ENCODE measurements around the gene WDR5. TPM values are rescaled to one million over a fixed set of nuclear protein-coding genes. Genes with fewer than 3 reads are reported as not detected.
"Not testable (repeated sequence)": the region's sequence is repeated elsewhere in the genome, so short reads cannot be mapped to it uniquely, and the experiment has no call there.

Gene WDR5
- total RNA-seq, 1 donor from 2014 or later = 16.7 TPM

DNA sequence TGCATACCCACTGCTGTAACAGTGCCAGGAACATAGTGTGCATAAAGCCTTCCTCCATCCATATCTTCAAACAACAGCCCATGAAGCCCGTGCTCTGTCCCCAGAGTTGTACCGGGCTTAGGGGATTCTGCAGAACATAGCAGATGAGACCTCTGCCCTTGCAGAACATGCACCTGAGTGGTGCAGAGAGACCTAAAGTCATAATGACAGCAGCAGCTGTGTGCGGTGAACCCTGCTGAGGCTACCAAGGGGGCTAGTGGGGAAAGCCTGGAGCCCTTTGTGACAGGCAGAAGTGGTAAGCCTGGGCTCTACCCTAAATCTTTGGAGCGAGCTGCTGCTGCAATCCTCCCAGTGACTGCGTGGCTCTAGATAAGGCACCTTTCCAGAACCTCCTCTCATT lies 35.8 kb upstream of the WDR5 start:
- no peaks in the 10 kb centered on the region for H3K36me3 ChIP-seq
- TF ChIP-seq POLR2AphosphoS5 (IDR thresholded peaks at IDR 0.05; ENCODE audit: insufficient read depth in 1 of 2, low read depth in 1 of 2) (no peak), POLR2A (IDR thresholded peaks at IDR 0.05) (no peak)
- TF ChIP-seq, protein P1, sequence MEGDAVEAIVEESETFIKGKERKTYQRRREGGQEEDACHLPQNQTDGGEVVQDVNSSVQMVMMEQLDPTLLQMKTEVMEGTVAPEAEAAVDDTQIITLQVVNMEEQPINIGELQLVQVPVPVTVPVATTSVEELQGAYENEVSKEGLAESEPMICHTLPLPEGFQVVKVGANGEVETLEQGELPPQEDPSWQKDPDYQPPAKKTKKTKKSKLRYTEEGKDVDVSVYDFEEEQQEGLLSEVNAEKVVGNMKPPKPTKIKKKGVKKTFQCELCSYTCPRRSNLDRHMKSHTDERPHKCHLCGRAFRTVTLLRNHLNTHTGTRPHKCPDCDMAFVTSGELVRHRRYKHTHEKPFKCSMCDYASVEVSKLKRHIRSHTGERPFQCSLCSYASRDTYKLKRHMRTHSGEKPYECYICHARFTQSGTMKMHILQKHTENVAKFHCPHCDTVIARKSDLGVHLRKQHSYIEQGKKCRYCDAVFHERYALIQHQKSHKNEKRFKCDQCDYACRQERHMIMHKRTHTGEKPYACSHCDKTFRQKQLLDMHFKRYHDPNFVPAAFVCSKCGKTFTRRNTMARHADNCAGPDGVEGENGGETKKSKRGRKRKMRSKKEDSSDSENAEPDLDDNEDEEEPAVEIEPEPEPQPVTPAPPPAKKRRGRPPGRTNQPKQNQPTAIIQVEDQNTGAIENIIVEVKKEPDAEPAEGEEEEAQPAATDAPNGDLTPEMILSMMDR (IDR thresholded peaks at IDR 0.05) = no peak
- no peak for DNase-seq (ENCODE audit: extremely low spot score in 2 of 2)
- no peaks in the 10 kb centered on the region for H3K4me1 ChIP-seq
- H3K4me3 ChIP-seq = no peak overlapping the region
- intact Hi-C loops (cut with DNase I) = no loop called here
- no peak overlapping the region for H3K27ac ChIP-seq
- no peaks in the 10 kb centered on the region for H3K27me3 ChIP-seq
- H3K9me3 ChIP-seq = no peaks in the 10 kb centered on the region

DNA sequence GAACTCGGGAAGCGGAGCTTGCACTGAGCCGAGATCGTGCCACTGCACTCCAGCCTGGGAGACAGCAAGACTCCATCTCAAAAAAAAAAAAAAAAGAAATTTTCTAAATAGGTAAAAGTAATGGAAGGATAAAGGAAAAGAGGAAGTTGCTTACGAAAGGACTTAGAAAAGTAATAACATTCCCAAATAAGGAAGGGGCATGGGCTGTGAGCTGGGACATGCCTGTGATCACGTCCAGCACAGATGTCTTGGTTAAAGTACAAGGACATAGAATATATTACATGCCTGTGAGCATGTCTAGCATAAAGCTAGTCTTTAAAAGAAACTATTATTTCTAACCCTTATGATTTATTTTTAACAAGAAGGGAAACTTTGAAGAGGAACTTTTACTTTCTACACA lies 34.7 kb upstream of the WDR5 start:
- H3K36me3 ChIP-seq; H3K4me1 ChIP-seq; intact Hi-C loops (cut with DNase I); DNase-seq (ENCODE audit: extremely low spot score in 2 of 2); H3K9me3 ChIP-seq; H3K4me3 ChIP-seq; H3K27me3 ChIP-seq; H3K27ac ChIP-seq: not testable (repeated sequence)

DNA sequence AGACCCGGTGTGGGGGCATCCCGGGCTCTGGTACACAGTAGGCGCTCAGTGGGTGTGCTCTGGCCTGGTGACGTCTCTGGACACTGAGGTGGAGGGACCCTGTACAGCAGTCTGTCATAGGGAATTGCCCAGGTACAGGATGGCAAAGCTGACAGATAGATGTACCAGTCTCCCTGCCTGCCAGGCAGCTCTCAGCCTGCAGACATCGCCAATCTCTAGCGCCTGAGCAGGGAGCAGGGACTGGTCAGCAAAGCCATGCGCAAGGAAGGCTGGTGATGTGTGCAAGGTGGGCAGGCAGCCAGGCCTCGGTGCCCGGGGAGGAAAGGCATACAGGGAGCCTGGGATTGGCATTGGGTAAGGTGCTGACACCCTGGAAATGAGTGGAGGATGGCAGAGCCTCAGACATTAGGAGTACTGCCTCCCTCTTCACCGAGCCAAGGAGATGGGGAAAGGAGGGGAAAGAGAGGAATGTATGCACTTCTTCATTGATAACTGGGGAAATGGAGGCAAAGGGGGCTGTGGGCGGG lies 34.2 kb upstream of the WDR5 start:
- Histone ChIP-seq H3K27ac (no peak overlapping the region), H3K36me3 (no peaks in the 10 kb centered on the region), H3K27me3 (no peaks in the 10 kb centered on the region), H3K4me1 (no peaks in the 10 kb centered on the region), H3K9me3 (no peaks in the 10 kb centered on the region), H3K4me3 (no peak overlapping the region)
- no peak for DNase-seq (ENCODE audit: extremely low spot score in 2 of 2)
- intact Hi-C loops (cut with DNase I) = no loop called here
- TF ChIP-seq POLR2A (IDR thresholded peaks at IDR 0.05) (no peak), POLR2AphosphoS5 (IDR thresholded peaks at IDR 0.05; ENCODE audit: insufficient read depth in 1 of 2, low read depth in 1 of 2) (no peak)
- TF ChIP-seq, protein P1 (IDR thresholded peaks at IDR 0.05) = no peak

DNA sequence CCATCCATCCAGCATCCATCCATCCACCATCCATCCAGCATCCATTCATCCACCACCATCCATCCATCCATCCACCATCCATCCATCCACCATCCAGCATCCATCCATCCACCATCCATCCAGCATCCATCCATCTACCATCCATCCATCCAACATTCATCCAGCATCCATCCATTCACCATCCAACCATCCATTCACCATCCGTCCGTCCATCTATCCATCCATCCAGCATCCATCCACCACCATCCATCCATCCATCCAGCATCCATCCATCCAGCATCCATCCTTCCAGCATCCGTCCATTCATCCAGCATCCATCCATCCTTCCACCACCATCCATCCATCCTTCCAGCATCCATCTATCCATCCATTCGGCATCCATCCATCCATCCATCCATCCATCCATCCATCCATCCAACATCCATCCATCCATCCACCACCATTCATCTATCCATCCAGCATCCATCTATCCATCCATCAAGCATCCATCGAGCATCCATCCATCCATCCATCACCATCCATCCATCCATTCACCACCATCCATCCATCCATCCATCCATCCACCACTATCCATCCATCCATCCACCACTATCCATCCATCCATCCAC lies 32.4 kb upstream of the WDR5 start:
- intact Hi-C loops (cut with DNase I) = no loop called here
- Histone ChIP-seq H3K27me3 (no peaks in the 10 kb centered on the region), H3K4me1 (no peaks in the 10 kb centered on the region), H3K36me3 (no peaks in the 10 kb centered on the region), H3K9me3 (no peaks in the 10 kb centered on the region), H3K4me3 (no peak overlapping the region), H3K27ac (no peak overlapping the region)
- TF ChIP-seq POLR2AphosphoS5 (IDR thresholded peaks at IDR 0.05; ENCODE audit: insufficient read depth in 1 of 2, low read depth in 1 of 2) = no peak
- TF ChIP-seq, protein P1 (IDR thresholded peaks at IDR 0.05) = no peak
- TF ChIP-seq POLR2A (IDR thresholded peaks at IDR 0.05) = no peak
- DNase-seq (ENCODE audit: extremely low spot score in 2 of 2) = no peak

DNA sequence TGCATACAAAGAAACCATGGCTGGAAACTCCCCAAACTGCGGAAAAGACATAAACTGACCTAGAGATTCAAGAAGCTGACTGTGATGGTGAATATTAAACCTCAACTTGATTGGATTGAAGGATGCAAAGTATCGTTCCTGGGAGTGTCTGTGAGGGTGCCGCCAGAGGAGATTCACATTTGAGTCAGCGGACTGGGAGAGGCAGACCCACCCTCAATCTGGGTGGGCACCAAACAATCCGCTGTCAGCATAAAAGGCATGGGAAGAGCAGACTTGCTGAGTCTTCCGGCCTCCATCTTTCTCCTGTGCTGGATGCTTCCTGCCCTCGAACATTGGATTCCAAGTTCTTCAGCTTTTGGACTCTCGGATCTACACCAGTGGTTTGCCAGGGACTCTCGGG lies 24.8 kb upstream of the WDR5 start:
- intact Hi-C loops (cut with DNase I) = no loop called here
- no peak overlapping the region for H3K4me3 ChIP-seq
- no peak for DNase-seq (ENCODE audit: extremely low spot score in 2 of 2)
- no peaks in the 10 kb centered on the region for H3K27me3 ChIP-seq
- TF ChIP-seq, protein P1 (IDR thresholded peaks at IDR 0.05) = no peak
- no peak for TF ChIP-seq POLR2AphosphoS5 (IDR thresholded peaks at IDR 0.05; ENCODE audit: insufficient read depth in 1 of 2, low read depth in 1 of 2)
- no peak for TF ChIP-seq POLR2A (IDR thresholded peaks at IDR 0.05)
- H3K9me3 ChIP-seq = no peaks in the 10 kb centered on the region
- no peaks in the 10 kb centered on the region for H3K4me1 ChIP-seq
- H3K36me3 ChIP-seq = no peaks in the 10 kb centered on the region
- H3K27ac ChIP-seq = no peak overlapping the region

Measured in vagina (tissue), 2 donors.